Measurements from ENCODE around the gene GALK1.

GRCh38 chr17:75808549-75808904 is 43.5 kb upstream of the GALK1 start:
- TF ChIP-seq CTCF (IDR thresholded peaks at IDR 0.05) (no peak), POLR2A (IDR thresholded peaks at IDR 0.05) (no peak)
